NCI-H524 treated with DMSO at 0.1 percent for 48 hours (cell line): ENCODE measurements around the gene MAP3K5.
"Not testable (repeated sequence)": the region's sequence is repeated elsewhere in the genome, so short reads cannot be mapped to it uniquely, and the experiment has no call there.

ENCODE experiments used
- DNase-seq: peaks from one replicate; lab custom pipeline; 2025; lab: John Stamatoyannopoulos, UW

MAP3K5 gene

GRCh38 chr6:136607932-136608772, 184.1 kb downstream of the MAP3K5 start:
- DNase-seq: peak; percentile 4

- no peak for DNase-seq
These were observed 184.9 kb downstream of the MAP3K5 start for GRCh38 chr6:136607204-136607931.

GRCh38 chr6:136604928-136605510, 187.3 kb downstream of the MAP3K5 start:
- DNase-seq: no peak

GRCh38 chr6:136604328-136604825, 187.9 kb downstream of the MAP3K5 start:
- no peak for DNase-seq

GRCh38 chr6:136600818-136601217, 191.5 kb downstream of the MAP3K5 start:
- no peak for DNase-seq

GRCh38 chr6:136599329-136600011, 192.8 kb downstream of the MAP3K5 start:
- no peak for DNase-seq

GRCh38 chr6:136598048-136598447, 194.2 kb downstream of the MAP3K5 start:
- DNase-seq: no peak

GRCh38 chr6:136594671-136595070, 197.6 kb downstream of the MAP3K5 start:
- DNase-seq: no peak

GRCh38 chr6:136593748-136594490, 198.4 kb downstream of the MAP3K5 start:
- no peak for DNase-seq

GRCh38 chr6:136592930-136593673, 199.2 kb downstream of the MAP3K5 start:
- no peak for DNase-seq

- DNase-seq: no peak
These were observed 200.7 kb downstream of the MAP3K5 start for GRCh38 chr6:136591617-136592016.

GRCh38 chr6:136590846-136591245, 201.4 kb downstream of the MAP3K5 start:
- DNase-seq: not testable (repeated sequence)

GRCh38 chr6:136587527-136587926, 204.8 kb downstream of the MAP3K5 start:
- DNase-seq: no peak

GRCh38 chr6:136586295-136586694, 206.0 kb downstream of the MAP3K5 start:
- DNase-seq: no peak

GRCh38 chr6:136585523-136585922, 206.8 kb downstream of the MAP3K5 start:
- DNase-seq: not testable (repeated sequence)

GRCh38 chr6:136584290-136584689, 208.0 kb downstream of the MAP3K5 start:
- DNase-seq: not testable (repeated sequence)

GRCh38 chr6:136582711-136583471, 209.4 kb downstream of the MAP3K5 start:
- no peak for DNase-seq

- DNase-seq: no peak
These were observed 212.5 kb downstream of the MAP3K5 start for GRCh38 chr6:136579800-136580199.

- DNase-seq: no peak
These were observed 215.5 kb downstream of the MAP3K5 start for GRCh38 chr6:136576821-136577220.

- no peak for DNase-seq
These were observed 220.8 kb downstream of the MAP3K5 start for GRCh38 chr6:136571496-136571895.
